HG03575 (cell line): ENCODE results near the gene ZFP1.
"Not testable (repeated sequence)": the region's sequence is repeated elsewhere in the genome, so short reads cannot be mapped to it uniquely, and the experiment has no call there.

ENCODE experiments used
- ATAC-seq: cut with Tn5 transposase; IDR thresholded peaks from one replicate; pipeline ENCODE4 v1.9.1; 2021; ENCODE audit not compliant: unreplicated experiment, insufficient number of reproducible peaks, low FRiP score; ENCODE audit errors: extremely low read depth

Gene ZFP1

GRCh38 chr16:75111961-75112733 lies 36.2 kb upstream of the ZFP1 start:
- ATAC-seq: no peak

DNA sequence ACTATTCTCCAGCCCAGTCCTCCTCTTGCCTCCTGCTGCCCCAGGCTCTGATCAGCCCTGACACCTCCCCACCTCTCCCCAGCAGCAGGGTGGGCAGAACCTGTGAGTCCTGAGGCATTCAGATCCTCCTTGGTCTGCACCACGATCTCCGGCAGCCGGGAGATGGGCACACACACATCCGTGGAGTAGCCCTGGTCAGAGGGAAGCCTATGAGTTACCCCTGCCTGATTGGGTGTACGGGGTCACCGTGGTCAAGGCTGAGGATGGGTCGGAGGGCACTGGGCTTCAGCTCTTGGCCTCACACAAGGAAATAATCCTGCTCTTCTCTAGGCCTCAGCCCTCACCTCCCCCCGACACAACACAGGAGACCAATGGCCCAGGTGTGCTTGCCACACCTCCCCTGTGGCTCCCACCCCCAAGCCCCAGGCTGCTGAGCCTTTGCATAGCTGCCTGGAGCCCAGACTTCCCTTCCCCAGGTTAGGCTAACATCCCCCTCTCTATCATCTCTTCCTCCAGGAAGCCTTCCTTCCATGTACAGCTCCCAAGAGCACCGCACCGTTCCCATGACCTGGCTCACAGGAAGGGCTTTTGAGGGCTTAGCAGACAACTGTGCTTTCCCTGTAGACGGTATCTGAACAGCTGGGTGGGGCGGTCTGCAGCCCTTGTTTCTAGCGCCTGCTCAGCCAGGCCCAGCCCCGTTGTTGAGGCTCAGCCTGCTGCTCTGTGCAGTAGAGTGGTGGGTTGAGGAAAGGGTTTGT lies 35.4 kb upstream of the ZFP1 start:
- no peak for ATAC-seq

DNA sequence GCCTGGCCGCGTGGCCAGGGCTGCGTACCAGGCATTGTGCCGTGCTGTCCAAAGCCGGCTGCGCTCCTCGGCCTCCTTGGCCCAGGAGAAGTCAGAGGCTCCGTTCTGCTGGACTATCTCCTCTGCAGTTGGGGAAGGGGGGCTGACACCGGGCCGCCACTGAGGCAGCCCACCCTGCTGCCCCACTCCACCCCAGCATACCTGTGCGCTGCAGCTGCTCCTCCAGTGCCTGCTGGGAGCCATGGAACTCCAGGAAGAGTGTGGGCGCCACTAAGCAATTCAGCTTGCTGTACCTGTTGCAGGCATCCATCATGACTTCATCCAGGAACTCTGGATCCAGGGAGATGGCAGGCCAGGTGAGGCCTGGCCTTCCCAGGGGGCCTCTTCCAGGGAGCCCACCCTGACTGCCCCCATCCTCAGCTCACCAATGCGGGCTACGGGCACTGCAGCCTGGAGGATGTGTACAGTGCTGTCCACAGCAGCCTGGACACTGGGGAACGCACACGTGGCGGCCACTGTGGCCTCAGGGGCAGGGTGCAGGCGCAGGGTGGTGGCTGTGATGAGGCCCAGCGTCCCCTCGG lies 34.7 kb upstream of the ZFP1 start:
- no peak for ATAC-seq

- no peak for ATAC-seq
Measured at GRCh38 chr16:75114179-75114945, 34.0 kb upstream of the ZFP1 start.

- no peak for ATAC-seq
Measured at GRCh38 chr16:75114946-75115825, 33.1 kb upstream of the ZFP1 start.

DNA sequence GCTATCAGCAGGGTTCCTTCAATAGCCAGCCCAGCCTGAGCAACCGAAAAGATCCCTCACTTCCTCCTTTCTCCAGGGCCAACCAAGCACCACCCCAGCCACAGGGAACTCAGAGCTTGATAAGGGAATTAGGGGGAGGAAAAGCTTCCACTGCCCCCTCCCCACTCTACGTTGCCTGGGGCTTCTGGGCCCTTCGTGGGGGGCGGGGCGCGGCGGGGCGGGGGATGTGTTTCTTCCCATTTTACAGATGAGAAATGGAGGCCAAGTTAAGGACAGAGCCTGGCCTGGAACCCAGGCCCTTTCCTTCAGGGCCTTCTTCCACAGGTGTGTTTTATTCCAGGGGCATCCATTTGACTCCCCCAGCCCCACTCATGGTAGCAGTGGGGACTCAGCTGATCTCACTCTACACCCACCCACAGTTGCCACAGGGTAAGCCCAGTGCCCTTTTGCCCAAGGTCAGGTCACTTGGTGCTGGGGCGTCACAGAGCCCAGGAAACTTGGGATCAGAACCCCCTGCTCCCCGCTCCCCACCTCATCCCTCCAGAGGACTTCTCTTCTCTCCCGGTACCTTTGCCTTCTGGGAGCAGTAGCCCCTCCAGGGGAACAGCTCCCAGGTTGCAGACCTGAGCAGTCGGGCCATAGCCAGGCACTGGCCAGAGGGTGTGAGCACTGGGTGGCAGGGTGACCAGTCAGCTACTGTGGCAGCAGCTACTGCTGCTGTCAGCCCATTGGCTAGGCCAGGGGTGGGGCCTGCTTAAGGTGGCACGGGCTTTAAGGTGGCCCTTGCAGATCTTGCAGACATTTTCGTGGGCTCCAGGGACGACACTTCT lies 32.0 kb upstream of the ZFP1 start, which contains the start of gene LDHD:
Gene LDHD (minus strand): TSS at position 700 of the 830 bp plus-strand sequence. CDS start 60 bp downstream, at position 640.
- ATAC-seq: no peak

GRCh38 chr16:75116911-75117245 lies 31.4 kb upstream of the ZFP1 start:
- no peak for ATAC-seq

DNA sequence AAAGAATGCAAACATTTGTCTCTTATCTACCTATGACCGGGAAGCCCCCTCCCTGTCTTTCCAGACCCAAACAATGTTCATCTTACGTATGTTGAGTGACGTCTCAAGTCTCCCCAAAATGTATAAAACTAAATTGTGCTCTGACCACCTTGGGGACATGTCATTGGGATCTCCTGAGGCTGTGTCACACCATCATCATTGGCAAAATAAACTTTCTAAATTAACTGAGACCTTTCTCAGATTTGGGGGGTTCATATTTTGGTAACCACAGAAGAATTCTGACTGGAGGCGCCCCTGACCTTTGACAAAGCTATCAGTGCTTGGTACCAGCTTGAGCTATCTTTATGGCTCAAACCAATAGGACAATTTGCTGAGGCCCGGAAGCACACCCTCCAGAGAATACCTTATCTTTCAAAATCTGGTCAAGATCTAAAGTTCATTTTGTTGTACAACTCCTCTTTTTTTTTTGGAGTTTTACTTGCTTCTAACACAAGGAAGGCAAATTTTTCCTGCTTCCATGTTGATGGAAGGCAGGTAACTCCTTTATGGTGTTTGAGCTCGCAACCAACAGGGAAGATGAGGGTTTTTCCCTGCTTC lies 29.3 kb upstream of the ZFP1 start:
- no peak for ATAC-seq

- no peak for ATAC-seq
Measured at GRCh38 chr16:75120253-75120652, 28.1 kb upstream of the ZFP1 start.

- no peak for ATAC-seq
Measured at GRCh38 chr16:75121949-75122568, 26.3 kb upstream of the ZFP1 start.

DNA sequence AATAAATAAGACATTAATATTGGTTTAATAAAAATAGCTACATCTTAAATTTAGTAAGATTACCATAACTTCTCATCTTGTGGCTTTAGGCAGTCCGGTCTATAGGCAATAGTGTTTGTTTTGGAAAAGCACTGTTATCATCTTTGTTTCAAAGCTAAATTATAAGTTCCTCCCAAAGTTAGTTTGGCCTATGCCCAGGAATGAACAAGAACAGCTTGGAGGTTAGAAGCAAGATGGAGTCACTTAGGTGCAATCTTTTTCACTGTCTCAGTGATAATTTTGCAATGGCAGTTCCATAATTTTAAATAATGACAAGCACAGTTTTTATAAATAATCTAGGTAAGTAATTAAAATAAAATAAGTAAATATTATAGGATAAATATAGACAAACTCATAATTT lies 25.7 kb upstream of the ZFP1 start:
- ATAC-seq: no peak

DNA sequence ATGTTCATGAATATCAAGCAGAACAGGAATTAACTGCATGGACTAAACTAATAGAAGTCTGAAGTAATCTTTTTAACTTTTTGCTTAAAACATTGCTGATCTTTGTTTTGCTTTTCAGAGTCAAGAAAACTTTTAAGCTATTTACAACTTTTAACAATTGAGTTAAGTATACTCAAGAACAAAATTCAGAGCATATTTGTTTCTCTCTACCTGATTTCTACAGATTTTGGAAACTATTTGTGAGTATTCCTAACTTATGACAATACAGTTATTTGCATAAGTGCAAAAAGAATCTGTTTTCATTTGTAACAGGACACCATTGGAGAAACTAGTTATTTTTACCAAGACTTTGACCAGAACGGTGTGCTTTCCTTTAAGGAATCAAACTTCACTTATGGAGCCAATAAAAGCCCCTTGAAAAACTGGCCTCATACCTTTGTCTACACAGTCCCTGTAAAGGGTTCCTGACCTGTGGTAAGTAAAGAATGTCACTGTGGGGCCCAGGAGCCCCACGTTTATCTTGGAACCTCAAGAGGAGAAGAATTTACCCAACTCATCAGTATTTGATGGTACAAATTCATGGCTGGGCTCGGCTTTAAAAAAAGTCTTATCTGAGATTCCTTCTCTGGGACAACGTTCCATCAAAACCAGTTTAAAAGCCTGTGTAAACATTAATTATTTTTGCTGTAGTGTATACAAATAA lies 20.5 kb upstream of the ZFP1 start:
- no peak for ATAC-seq

DNA sequence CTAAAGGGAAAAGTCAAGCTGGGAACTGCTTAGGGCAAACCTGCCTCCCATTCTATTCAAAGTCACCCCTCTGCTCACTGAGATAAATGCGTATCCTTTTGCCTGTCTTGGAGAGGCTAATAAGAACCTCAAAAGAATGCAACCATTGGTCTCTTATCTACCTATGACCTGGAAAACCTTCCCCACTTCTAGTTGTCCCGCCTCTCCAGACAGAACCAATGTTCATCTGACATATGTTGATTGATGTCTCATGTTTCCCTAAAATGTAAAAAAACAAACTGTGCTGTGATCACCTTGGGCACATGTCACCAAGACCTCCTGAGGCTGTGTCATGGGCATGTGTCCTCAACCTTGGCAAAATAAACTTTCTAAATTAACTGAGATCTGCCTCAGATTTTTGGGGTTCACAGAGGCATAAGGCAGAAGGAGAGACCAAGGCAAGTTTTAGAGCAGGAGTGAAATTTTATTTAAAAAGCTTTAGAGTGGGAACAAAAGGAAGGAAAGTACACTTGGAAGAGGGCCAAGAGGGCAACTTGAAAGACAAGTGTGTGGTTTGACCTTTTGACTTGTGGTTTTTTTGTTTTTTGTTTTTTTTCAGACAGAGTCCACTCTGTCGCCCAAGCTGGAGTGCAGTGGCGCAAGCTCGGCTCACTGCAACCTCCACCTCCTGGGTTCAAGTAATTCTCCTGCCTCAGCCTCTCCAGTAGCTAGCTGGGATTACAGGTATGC lies 18.7 kb upstream of the ZFP1 start:
- not testable (repeated sequence) for ATAC-seq

GRCh38 chr16:75130150-75130771 lies 18.1 kb upstream of the ZFP1 start:
- no peak for ATAC-seq

DNA sequence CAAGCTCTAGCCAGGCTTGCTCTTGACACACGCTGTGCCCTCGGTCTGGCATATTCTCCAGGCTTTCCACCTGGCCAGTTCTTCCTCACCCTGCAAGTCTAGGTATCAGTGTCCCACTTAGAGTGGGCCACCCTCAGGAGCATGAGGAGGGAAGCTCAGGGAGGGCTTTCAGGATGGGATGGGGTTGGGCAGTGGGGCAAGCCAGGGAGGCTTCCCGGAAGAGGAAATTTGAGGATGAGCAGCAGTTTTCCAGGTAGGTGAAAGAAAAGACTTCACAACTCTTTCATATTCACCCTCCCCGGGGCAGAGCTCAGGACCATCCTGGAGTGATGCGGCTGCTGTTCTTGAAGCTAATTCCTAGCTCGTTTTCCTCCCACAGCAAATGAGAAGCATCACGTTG lies 17.2 kb upstream of the ZFP1 start:
- no peak for ATAC-seq
